ENCODE data around the gene CXCR2. TPM values are rescaled to one million over a fixed set of nuclear protein-coding genes. Genes with fewer than 3 reads are reported as not detected.
A peak's percentile ranks its signal among the peaks of the same experiment; 100 is the strongest.

Gene CXCR2
- total and polyA plus RNA-seq, 2 experiments from 2014 or later, result 0.52 to 1.6 TPM

DNA sequence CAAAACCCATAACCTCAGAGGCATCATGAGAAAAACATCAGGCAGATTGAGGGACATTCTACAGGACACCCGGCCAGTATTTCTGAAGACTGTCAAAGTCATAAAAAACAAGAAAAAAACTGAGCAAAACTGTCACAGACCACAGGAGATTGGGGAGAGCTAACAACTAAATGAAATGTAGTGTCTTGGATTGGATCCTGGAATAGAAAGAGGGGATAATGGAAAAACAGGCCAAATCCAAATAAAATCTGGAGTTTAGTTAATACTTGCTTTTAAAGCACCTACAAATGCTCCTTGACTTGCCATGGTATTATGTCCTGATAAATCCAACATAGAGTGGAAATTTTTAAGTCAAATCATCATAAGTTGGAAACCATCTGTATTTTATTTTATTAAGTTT lies 58.5 kb downstream of the CXCR2 start (continued):
- TF ChIP-seq, protein P1, sequence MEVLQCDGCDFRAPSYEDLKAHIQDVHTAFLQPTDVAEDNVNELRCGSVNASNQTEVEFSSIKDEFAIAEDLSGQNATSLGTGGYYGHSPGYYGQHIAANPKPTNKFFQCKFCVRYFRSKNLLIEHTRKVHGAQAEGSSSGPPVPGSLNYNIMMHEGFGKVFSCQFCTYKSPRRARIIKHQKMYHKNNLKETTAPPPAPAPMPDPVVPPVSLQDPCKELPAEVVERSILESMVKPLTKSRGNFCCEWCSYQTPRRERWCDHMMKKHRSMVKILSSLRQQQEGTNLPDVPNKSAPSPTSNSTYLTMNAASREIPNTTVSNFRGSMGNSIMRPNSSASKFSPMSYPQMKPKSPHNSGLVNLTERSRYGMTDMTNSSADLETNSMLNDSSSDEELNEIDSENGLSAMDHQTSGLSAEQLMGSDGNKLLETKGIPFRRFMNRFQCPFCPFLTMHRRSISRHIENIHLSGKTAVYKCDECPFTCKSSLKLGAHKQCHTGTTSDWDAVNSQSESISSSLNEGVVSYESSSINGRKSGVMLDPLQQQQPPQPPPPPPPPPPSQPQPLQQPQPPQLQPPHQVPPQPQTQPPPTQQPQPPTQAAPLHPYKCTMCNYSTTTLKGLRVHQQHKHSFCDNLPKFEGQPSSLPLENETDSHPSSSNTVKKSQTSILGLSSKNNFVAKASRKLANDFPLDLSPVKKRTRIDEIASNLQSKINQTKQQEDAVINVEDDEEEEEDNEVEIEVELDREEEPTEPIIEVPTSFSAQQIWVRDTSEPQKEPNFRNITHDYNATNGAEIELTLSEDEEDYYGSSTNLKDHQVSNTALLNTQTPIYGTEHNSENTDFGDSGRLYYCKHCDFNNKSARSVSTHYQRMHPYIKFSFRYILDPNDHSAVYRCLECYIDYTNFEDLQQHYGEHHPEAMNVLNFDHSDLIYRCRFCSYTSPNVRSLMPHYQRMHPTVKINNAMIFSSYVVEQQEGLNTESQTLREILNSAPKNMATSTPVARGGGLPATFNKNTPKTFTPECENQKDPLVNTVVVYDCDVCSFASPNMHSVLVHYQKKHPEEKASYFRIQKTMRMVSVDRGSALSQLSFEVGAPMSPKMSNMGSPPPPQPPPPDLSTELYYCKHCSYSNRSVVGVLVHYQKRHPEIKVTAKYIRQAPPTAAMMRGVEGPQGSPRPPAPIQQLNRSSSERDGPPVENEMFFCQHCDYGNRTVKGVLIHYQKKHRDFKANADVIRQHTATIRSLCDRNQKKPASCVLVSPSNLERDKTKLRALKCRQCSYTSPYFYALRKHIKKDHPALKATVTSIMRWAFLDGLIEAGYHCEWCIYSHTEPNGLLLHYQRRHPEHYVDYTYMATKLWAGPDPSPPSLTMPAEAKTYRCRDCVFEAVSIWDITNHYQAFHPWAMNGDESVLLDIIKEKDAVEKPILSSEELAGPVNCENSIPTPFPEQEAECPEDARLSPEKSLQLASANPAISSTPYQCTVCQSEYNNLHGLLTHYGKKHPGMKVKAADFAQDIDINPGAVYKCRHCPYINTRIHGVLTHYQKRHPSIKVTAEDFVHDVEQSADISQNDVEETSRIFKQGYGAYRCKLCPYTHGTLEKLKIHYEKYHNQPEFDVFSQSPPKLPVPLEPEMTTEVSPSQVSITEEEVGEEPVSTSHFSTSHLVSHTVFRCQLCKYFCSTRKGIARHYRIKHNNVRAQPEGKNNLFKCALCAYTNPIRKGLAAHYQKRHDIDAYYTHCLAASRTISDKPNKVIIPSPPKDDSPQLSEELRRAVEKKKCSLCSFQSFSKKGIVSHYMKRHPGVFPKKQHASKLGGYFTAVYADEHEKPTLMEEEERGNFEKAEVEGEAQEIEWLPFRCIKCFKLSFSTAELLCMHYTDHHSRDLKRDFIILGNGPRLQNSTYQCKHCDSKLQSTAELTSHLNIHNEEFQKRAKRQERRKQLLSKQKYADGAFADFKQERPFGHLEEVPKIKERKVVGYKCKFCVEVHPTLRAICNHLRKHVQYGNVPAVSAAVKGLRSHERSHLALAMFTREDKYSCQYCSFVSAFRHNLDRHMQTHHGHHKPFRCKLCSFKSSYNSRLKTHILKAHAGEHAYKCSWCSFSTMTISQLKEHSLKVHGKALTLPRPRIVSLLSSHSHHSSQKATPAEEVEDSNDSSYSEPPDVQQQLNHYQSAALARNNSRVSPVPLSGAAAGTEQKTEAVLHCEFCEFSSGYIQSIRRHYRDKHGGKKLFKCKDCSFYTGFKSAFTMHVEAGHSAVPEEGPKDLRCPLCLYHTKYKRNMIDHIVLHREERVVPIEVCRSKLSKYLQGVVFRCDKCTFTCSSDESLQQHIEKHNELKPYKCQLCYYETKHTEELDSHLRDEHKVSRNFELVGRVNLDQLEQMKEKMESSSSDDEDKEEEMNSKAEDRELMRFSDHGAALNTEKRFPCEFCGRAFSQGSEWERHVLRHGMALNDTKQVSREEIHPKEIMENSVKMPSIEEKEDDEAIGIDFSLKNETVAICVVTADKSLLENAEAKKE (CRISPR knock-in tag; IDR thresholded peaks at IDR 0.05), result no peak
- TF ChIP-seq ZNF114 (CRISPR knock-in tag; IDR thresholded peaks at IDR 0.05) (no peak), ZNF331 (CRISPR knock-in tag; IDR thresholded peaks at IDR 0.05; ENCODE audit: low read depth) (no peak), CREB1 (CRISPR knock-in tag; IDR thresholded peaks at IDR 0.05; ENCODE audit: low read depth) (no peak), JUNB (IDR thresholded peaks at IDR 0.05; ENCODE audit: unreplicated experiment) (no peak)

DNA sequence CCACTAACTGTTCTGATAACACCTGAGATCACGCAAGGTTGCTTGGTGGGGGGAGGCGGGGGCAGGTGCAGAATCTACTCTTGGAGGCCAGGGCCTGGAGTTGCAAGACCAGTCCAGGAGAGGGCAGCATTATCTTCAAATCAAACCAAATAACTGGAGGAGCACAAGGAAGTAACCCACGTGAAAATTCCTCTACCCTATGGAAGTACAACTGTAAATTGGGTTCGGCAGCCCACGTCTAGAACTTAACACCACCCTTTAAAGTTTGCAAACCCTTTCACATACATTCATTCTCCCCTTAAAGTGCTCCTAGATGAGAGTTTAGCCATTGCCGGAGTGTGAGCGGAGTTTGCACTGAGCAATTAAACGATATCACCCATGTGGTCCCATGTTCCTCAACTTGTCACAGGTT lies 60.5 kb downstream of the CXCR2 start:
- Mint-ChIP-seq H3K36me3 (ENCODE audit: low read depth) (no peaks in the 10 kb centered on the region), H3K27ac (no peak overlapping the region), H3K9me3 (no peaks in the 10 kb centered on the region), H3K4me1 (peaks cover 2% of the 10 kb centered on the region; the same call in 1 of the 3 replicates), H3K4me3 (no peak overlapping the region), H3K27me3 (ENCODE audit: insufficient read depth, low read depth, poor library complexity) (peaks cover 5% of the 10 kb centered on the region)
- H3K4me3 ChIP-seq, result no peak overlapping the region
- H3K9me2 ChIP-seq (ENCODE audit: insufficient read depth), result no peaks in the 10 kb centered on the region
- ATAC-seq, result peak; percentile 97
- peak overlapping the region; percentile 98 for H2AFZ ChIP-seq
- H3K36me3 ChIP-seq (ENCODE audit: insufficient read depth), result no peaks in the 10 kb centered on the region
- no peaks in the 10 kb centered on the region for H3K79me2 ChIP-seq (replicated peaks; ENCODE audit: insufficient read depth)
- TF ChIP-seq JUNB (IDR thresholded peaks at IDR 0.05; ENCODE audit: unreplicated experiment) (no peak), CREB1 (CRISPR knock-in tag; IDR thresholded peaks at IDR 0.05; ENCODE audit: low read depth) (no peak)
- TF ChIP-seq, protein P2, sequence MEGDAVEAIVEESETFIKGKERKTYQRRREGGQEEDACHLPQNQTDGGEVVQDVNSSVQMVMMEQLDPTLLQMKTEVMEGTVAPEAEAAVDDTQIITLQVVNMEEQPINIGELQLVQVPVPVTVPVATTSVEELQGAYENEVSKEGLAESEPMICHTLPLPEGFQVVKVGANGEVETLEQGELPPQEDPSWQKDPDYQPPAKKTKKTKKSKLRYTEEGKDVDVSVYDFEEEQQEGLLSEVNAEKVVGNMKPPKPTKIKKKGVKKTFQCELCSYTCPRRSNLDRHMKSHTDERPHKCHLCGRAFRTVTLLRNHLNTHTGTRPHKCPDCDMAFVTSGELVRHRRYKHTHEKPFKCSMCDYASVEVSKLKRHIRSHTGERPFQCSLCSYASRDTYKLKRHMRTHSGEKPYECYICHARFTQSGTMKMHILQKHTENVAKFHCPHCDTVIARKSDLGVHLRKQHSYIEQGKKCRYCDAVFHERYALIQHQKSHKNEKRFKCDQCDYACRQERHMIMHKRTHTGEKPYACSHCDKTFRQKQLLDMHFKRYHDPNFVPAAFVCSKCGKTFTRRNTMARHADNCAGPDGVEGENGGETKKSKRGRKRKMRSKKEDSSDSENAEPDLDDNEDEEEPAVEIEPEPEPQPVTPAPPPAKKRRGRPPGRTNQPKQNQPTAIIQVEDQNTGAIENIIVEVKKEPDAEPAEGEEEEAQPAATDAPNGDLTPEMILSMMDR (conservative IDR thresholded peaks at IDR 0.05; ENCODE audit: low read depth in 2 of 2), result peak; percentile 76 to 80
- TF ChIP-seq, protein P1 (CRISPR knock-in tag; IDR thresholded peaks at IDR 0.05), result no peak
- no peak overlapping the region for H3K27ac ChIP-seq (ENCODE audit: low read depth)
- no peaks in the 10 kb centered on the region for H3K27me3 ChIP-seq (ENCODE audit: insufficient read depth)
- DNase-seq (ENCODE audit: low spot score), result peak; percentile 91
- no peaks in the 10 kb centered on the region for H4K20me1 ChIP-seq (replicated peaks; ENCODE audit: insufficient read depth)
- H3K4me2 ChIP-seq, result no peak overlapping the region
- no peaks in the 10 kb centered on the region for H3F3A ChIP-seq (replicated peaks; ENCODE audit: low read depth)
- H3K4me1 ChIP-seq (ENCODE audit: insufficient read depth), result no peaks in the 10 kb centered on the region; the same call in 1 of the 2 replicates

Measured in GM23338 (cell line).